ENCODE data around the gene RIPPLY1.

Gene RIPPLY1

DNA sequence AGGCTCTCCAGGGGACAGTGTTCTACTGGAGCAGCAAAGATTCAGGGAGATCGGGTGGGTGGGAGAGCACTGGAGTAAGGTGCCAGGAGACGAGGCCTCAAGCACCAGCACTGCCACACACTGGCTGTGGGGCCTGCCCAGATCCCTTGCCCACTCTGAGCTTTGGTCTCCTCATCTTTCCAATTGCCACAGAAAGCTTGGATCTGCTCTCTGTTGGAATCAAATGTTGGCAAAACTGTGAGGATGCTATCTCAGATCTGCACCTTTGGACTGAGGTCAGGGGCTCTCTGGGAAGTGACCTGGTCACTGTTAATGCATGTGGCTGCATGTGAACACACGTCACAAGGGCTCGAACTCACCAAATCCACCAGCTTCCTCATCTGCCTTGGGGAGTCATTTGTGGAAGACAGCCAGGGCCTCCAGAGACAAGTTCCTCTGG is 1.3 kb downstream of the RIPPLY1 start:
- Histone ChIP-seq H3K79me2 (ENCODE audit: insufficient read depth, low read length) (no peaks in the 10 kb centered on the region), H3K9me2 (replicated peaks; ENCODE audit: low read depth, low read length) (no peaks in the 10 kb centered on the region), H4K20me1 (ENCODE audit: insufficient read depth, low read length, poor library complexity, severe bottlenecking) (no peaks in the 10 kb centered on the region), H3K9ac (ENCODE audit: low read depth, low read length, poor library complexity, severe bottlenecking) (no peak overlapping the region), H3K27me3 (ENCODE audit: insufficient read depth, low read length, poor library complexity, severe bottlenecking) (no peaks in the 10 kb centered on the region), H3F3A (ENCODE audit: low read depth) (no peaks in the 10 kb centered on the region), H3K36me3 (ENCODE audit: insufficient read depth, low read length) (no peaks in the 10 kb centered on the region), H3K4me3 (ENCODE audit: low read length, poor library complexity, severe bottlenecking) (no peak overlapping the region), H2AFZ (ENCODE audit: low read length) (no peak overlapping the region), H3K4me2 (ENCODE audit: low read depth, low read length, poor library complexity, severe bottlenecking) (no peak overlapping the region), H3K4me1 (ENCODE audit: insufficient read depth, low read length, poor library complexity, severe bottlenecking) (peaks cover 9% of the 10 kb centered on the region), H3K9me3 (ENCODE audit: insufficient read depth, low read depth, low read length) (no peaks in the 10 kb centered on the region)
- TF ChIP-seq EZH2phosphoT487 (IDR thresholded peaks at IDR 0.05; ENCODE audit: borderline replicate concordance), result no peak
- no peak for TF ChIP-seq CTCF (conservative IDR thresholded peaks at IDR 0.05; ENCODE audit: low read length)

DNA sequence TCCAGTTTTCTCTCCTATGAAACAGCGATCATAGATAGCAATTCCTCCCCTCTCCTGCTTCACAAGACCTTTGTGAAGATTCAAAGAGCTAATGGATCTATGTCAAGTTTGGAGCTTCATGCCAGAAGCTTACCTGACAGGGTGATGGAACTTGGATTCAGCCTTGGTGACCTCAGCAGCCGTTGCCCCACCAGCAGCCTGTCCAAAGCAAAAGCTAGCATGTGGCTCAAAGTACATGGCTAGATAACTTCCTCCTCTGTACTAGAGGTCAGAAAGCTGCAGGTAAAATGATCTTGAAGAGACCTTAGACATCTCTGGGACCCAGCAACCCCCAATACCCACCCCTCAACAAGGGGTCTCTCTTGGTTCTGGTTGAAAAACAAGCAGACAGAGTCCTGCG is 1.8 kb downstream of the RIPPLY1 start:
- no peak overlapping the region for H3K4me2 ChIP-seq (ENCODE audit: low read depth, low read length, poor library complexity, severe bottlenecking)
- no peaks in the 10 kb centered on the region for H3F3A ChIP-seq (ENCODE audit: low read depth)
- H3K27me3 ChIP-seq (ENCODE audit: insufficient read depth, low read length, poor library complexity, severe bottlenecking), result no peaks in the 10 kb centered on the region
- no peaks in the 10 kb centered on the region for H4K20me1 ChIP-seq (ENCODE audit: insufficient read depth, low read length, poor library complexity, severe bottlenecking)
- no peak overlapping the region for H3K4me3 ChIP-seq (ENCODE audit: low read length, poor library complexity, severe bottlenecking)
- H3K79me2 ChIP-seq (ENCODE audit: insufficient read depth, low read length), result no peaks in the 10 kb centered on the region
- no peak overlapping the region for H3K9ac ChIP-seq (ENCODE audit: low read depth, low read length, poor library complexity, severe bottlenecking)
- no peaks in the 10 kb centered on the region for H3K36me3 ChIP-seq (ENCODE audit: insufficient read depth, low read length)
- H3K9me2 ChIP-seq (replicated peaks; ENCODE audit: low read depth, low read length), result no peaks in the 10 kb centered on the region
- TF ChIP-seq EZH2phosphoT487 (IDR thresholded peaks at IDR 0.05; ENCODE audit: borderline replicate concordance) (no peak), CTCF (conservative IDR thresholded peaks at IDR 0.05; ENCODE audit: low read length) (no peak)
- H3K9me3 ChIP-seq (ENCODE audit: insufficient read depth, low read depth, low read length), result no peaks in the 10 kb centered on the region
- no peak overlapping the region for H2AFZ ChIP-seq (ENCODE audit: low read length)
- H3K4me1 ChIP-seq (ENCODE audit: insufficient read depth, low read length, poor library complexity, severe bottlenecking), result peaks cover 9% of the 10 kb centered on the region

DNA sequence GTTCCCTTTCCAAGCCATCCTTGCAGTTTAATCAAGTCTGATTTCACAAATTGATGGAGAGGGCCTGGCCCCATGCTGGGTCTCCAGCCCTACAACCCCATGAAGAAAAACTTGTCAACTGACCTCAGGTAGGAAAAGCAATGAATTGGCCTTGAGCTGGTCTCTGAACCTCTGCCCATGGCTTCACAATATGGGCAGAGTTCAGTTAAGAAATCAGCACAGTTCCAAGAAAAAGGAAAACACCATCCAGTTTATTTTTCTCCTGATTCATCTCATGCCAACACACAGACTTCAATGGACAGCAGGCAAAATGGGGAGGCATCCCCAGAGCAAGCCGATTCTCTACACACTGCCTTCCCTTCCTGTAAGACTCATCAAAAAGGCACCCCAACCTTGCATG is 3.3 kb downstream of the RIPPLY1 start:
- Histone ChIP-seq H3K79me2 (ENCODE audit: insufficient read depth, low read length) (no peaks in the 10 kb centered on the region), H3K4me1 (ENCODE audit: insufficient read depth, low read length, poor library complexity, severe bottlenecking) (peaks cover 9% of the 10 kb centered on the region), H3F3A (ENCODE audit: low read depth) (no peaks in the 10 kb centered on the region), H3K4me2 (ENCODE audit: low read depth, low read length, poor library complexity, severe bottlenecking) (no peak overlapping the region), H3K4me3 (ENCODE audit: low read length, poor library complexity, severe bottlenecking) (no peak overlapping the region), H3K9me2 (replicated peaks; ENCODE audit: low read depth, low read length) (no peaks in the 10 kb centered on the region), H4K20me1 (ENCODE audit: insufficient read depth, low read length, poor library complexity, severe bottlenecking) (no peaks in the 10 kb centered on the region), H3K9me3 (ENCODE audit: insufficient read depth, low read depth, low read length) (no peaks in the 10 kb centered on the region), H3K36me3 (ENCODE audit: insufficient read depth, low read length) (no peaks in the 10 kb centered on the region), H2AFZ (ENCODE audit: low read length) (no peak overlapping the region), H3K9ac (ENCODE audit: low read depth, low read length, poor library complexity, severe bottlenecking) (no peak overlapping the region), H3K27me3 (ENCODE audit: insufficient read depth, low read length, poor library complexity, severe bottlenecking) (no peaks in the 10 kb centered on the region)
- no peak for TF ChIP-seq CTCF (conservative IDR thresholded peaks at IDR 0.05; ENCODE audit: low read length)
- no peak for TF ChIP-seq EZH2phosphoT487 (IDR thresholded peaks at IDR 0.05; ENCODE audit: borderline replicate concordance)
